Tibial nerve (tissue), 3 donors: ENCODE measurements around the gene RAB11FIP4.

Experiments used
- POLR2A ChIP-seq, 2 donors: fragments of 450-650 bp; IDR thresholded peaks; one replicate each; pipeline ENCODE4 v1.6.1; 2017; ENCODE audit warnings: antibody characterized with exemption in 2 of 2, mild to moderate bottlenecking in 2 of 2, moderate library complexity in 2 of 2
- TF ChIP-seq, protein P1 (sequence below), 5 experiments: fragments of 200-600 bp in 3 of 5; fragments of 450-650 bp in 2 of 5; sonication (generic) in 3 of 5; IDR thresholded peaks; one replicate each; pipeline ENCODE4 v1.5.1; 2016 to 2019; ENCODE audit warnings: antibody characterized with exemption in 5 of 5, mild to moderate bottlenecking in 3 of 5, moderate library complexity in 2 of 5

DNA sequence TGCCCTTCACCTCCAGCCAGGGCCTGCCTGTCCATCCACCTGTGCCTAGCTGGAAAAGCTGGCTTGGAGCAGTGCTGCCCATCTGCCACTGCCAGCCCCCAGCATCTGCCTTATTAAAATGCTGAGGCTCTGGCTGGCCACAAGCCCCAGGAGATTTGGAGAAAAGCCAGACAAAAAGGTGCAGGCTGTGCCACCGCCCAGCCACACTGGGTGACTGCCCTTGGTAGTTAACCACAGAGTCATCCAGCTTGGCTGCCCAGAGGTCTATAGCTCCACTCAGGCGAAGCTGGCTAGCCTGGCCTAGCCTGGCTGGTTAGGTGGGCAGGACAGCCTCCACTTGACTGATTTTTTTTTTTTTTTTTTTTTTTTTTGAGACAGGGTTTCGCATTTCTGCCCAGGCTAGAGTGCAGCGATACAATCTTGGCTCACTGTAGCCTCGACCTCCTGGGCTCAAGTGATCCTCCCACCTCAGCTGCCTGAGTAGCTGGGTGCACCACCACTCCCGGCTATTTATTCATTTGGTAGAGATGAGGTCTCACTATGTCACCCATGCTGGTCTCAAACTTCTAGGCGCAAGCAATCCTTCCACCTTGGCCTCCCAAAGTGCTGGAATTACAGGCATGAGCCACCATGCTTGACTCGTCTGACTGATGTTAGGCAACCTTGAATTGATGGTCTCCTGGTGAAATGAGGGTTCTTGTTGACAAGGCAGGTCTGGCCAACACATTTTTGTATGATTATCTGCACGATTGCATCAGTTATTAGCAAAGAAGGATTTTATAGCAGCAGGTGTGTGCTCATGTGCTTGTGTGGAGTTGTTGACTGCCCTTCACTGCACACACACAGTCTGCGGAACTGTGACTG lies 103.8 kb downstream of the RAB11FIP4 start:
- TF ChIP-seq POLR2A (IDR thresholded peaks at IDR 0.05) = no peak
- TF ChIP-seq, protein P1, sequence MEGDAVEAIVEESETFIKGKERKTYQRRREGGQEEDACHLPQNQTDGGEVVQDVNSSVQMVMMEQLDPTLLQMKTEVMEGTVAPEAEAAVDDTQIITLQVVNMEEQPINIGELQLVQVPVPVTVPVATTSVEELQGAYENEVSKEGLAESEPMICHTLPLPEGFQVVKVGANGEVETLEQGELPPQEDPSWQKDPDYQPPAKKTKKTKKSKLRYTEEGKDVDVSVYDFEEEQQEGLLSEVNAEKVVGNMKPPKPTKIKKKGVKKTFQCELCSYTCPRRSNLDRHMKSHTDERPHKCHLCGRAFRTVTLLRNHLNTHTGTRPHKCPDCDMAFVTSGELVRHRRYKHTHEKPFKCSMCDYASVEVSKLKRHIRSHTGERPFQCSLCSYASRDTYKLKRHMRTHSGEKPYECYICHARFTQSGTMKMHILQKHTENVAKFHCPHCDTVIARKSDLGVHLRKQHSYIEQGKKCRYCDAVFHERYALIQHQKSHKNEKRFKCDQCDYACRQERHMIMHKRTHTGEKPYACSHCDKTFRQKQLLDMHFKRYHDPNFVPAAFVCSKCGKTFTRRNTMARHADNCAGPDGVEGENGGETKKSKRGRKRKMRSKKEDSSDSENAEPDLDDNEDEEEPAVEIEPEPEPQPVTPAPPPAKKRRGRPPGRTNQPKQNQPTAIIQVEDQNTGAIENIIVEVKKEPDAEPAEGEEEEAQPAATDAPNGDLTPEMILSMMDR (IDR thresholded peaks at IDR 0.05) = no peak
